ENCODE measurements around the gene SHC2.
"Not testable (repeated sequence)": the region's sequence is repeated elsewhere in the genome, so short reads cannot be mapped to it uniquely, and the experiment has no call there.

Gene SHC2

DNA sequence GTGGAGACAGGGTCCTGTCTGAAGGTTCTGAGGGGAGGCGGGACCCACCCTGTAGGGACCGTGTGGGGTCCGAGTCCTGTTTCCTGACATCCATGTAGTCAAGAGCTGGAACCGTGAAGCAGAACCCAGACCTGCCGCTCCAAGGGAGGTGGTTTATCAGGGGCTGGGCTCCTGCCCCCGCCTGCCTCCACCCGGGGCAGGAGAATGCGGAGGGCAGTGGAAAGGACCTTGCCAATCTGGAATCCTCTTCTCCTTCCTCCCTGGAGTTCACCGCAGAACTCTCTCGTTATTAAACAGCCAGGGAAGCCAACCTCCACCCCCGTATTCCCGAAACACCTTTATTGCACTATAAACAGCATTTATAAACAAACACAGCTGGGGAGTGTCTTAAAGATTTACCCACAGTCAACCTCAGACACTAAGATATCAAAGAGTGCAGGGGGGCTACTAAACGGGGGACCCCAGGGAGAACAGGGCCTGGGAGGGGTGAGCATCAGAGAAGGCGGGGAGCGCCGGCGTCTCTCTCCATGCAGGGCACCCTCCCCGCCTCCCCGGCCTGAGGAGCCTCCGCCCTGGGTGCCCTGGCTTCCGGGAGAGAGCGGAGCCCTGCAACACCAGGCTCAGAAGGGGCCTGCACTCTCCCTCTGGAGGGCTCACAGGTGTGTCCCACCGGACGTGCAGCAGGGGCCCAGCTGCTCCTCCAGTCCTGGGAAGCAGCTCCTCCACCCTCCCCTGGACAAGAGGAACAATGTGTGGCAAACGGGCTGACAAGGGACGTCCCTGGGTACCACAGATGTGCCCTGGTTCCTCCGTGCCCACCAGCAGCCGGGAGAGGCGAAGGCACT is 55.5 kb downstream of the SHC2 start:
- no peak for DNase-seq

DNA sequence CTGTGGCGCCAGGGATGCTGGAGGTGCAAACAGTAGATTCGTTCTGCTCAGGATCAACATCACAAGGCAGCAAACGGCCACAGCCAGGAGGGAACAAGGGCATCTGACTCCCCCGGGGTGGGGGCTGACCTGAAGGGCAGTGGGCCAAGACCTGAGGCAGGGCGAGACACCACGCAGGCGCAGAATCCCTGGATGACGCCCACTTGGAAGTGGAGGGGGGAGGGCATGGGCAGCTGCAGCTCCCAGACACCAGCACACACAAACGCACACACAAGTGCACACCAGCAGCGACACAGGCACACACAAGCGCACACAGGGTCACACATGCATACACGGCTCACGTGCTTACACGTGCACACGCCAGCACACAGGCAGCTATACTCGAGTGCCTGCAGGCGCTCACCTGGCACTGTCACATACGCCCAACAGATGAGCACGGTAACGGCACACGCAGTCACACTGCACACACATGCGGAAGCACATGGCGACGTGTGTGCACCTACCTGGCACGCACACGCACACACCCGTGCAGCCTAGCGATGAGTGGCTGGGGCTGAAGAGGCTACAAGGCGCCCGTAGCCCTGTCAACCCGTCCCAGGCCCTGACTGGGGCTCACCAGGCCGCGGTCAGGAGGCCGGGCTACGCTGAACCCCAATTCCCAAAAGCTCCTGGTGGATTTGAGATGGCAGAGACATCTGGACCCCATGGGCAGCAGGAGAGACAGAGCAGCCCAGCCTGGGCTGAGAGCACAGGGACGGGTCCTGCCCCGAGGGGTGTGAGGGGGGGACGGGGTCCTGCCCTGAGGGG is 57.4 kb downstream of the SHC2 start:
- no peak for DNase-seq

DNA sequence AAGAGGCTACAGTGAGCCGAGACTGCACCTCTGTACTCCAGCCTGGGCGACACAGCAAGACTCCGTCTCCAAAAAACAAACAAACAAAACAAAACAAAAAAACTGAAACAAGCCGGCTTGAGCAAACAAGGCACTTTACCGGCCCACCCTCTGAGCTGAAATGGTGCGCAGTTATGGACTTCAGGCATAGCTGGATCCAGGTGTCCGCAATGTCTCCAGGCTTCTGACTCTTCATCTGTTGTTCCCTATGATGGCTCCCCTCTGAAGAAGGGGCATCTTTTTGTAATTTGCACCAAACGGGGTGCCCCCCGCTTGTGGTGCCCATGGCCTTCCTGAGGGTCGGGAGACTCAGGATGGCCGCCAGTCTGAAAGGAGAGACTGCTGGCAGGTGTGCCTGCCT is 58.0 kb downstream of the SHC2 start:
- no peak for DNase-seq

DNA sequence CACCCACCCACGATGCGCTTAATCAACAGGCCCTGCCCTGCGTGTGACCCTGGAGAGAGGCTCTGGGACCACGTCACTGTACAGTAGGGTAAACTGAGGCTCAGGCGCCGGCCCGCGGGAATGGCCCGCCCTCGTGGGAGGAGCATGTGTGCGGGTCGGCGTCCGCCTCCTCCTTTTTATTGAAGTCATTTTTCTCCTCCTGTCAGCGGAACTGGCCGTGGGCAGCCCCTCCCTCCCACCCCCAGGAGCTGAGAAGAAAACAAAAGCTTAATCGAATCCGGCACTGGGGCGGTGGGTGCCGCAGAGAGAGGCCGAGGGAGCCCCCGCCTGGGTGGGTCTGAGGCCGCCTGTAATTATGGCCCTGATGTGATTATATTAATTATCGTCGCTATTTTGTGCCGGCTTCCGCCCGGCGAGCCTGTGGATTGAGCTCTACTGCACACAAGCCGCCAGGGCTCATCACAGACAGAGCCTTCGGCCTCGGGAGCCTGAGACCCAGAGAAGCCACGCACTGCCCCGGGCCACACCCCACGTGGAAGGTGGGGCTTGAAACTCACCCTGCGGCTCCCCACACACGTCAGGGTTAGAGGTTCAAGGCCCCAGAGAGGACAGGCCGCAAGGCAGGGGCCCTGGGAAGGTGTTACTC is 58.8 kb downstream of the SHC2 start:
- no peak for DNase-seq

DNA sequence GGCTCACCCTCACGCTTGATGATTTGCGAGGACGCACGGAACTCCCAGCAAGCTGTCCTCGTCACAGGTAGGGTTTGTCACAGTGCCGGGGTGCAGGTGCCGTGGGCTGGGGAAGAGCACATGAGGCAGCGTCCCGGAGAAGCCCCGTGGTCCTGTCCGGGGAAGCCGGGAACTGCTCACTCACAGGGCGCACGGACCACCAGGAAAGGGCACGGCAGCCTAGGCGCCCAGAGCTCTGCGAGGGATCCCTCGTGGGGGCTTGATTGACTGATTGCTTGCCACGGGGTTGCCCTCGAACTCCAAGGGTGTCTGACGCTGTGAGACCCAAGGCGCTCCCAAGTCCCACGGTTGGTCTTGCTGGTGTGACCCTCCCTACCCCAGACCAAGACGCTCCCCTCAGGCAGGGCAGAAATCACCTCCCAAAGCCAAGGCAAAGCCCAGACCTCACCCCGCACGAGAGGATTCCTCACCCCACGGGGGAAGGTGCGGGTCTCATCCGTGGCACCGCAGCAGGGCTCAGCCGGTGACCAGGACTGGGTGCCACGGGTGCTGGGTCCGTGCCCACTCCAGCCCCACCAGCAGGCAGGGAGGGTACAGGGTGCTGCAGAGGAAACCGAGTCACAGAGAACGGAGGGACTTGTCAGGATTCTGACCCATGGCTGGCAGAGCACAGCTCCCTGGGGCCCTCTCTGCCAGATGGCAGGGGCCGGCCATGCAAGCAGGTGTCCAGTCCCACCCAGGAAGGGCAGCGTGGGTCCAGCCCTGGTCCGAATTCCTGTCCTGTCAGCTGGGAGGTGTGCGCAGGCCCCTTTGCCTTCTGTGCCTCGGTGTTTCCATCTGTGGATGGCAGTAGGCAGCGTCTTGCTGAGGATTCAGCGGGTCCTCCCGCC is 59.6 kb downstream of the SHC2 start:
- no peak for DNase-seq

DNA sequence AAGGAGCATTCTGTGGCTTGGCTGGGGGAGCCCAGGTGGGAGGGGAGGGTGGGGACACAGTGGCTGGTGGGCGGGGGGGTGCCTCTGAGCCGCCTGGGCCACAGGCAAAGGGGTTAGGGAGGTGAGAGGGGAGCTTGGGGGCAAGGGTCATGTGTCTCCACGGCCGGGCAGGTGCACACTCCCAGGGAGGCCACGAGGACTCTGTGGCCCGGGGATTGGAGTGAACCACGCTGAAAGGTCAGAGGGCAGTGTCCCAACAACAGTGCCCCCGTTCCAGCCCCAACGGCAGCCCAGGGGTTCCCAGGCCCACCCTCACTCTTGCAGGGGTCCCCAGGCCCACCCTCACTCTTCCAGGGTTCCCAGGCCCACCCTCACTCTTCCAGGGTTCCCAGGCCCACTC is 61.5 kb downstream of the SHC2 start:
- no peak for DNase-seq

DNA sequence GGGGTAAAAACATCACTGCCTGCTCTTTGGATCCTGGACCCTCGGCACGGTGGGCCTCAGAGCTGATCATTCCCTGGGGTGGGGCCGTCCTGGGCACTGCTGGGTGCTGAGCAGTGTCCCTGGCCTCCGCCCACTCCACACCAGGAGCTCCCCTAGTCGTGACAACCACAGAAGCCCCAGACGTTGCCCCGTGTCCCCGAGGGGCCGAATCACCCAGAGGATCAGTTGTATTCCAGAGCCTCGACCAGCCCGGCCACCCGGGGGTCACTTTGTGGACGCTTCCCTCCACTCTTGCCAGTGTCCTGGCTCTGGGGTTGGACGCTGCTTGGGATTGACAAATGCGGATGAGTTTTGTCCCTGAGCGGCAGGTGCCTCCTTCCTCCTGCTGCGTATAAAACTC is 62.1 kb downstream of the SHC2 start:
- no peak for DNase-seq

DNA sequence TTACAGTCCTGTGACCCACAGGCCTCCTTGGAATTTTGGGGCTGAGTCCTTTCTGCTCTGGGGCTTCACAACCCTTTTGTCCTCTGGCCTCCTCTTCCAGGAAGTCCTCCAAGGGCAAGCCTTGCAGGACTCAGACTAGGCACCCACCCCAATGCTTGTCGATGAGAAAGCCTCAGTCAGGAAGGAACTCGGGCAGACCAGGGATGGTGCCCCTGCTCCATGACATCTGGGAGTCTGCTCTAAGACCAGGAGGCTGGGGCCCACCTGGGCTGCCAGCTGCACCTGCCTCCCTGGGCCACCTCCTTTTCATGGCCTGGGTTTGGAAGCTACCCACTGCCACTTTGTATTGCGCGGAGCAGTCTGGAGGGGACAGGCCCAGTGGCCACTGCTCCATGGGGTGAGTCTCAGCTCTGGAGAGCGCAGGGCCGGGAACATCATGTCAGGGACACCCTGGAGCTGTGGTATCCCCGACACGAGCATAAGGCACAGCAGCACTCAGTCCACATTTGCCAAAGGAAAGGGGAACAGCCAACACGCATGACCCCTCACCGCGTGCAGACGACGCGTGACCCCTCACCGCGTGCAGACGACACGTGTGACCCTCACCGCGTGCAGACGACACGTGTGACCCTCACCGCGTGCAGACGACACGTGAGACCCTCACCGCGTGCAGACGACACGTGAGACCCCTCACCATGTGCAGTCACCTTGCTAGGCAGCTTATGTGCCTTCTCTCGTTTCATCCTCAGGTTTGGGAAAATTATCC is 62.7 kb downstream of the SHC2 start:
- no peak for DNase-seq

DNA sequence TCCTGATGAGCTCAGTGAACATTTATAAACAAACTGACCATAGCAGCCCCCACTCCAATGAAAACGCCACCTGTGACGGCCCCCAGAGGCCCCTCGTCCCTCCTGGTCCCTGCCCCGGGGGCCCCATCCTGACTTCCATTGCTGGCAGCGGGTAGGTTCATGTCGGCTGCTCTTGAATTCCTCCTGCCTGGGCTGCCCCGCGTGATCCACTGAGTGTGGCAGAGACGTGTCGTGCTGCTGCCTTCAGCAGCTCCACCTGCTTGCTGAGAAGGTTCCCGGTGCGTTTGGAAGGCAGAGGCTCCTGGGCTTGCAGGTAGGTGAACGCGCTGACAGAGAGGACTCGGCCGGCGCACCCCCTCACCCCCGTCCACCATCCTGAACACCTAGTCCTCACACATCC is 63.5 kb downstream of the SHC2 start:
- no peak for DNase-seq

DNA sequence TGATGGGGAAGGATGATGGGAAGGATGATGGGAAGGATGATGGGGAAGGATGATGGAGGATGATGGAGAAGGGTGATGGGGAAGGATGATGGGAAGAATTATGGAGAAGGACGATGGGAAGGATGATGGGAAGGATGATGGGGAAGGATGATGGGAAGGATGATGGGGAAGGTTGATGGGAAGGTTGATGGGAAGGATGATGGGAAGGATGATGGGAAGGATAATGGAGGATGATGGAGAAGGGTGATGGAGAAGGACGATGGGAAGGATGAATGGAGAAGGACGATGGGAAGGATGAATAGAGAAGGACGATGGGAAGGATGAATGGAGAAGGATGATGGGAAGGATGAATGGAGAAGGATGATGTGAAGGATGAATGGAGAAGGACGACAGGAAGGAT is 65.4 kb downstream of the SHC2 start:
- no peak for DNase-seq

DNA sequence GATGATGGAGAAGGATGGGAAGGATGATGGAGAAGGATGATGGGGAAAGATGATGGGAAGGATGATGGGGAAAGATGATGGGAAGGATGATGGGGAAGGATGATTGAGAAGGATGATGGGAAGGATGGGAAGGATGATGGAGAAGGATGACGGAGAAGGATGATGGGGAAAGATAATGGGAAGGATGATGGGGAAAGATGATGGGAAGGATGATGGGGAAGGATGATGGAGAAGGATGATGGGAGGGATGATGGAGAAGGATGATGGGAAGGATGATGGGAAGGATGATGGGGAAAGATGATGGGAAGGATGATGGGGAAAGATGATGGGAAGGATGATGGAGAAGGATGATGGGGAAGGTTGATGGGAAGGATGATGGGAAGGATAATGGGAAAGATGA is 66.0 kb downstream of the SHC2 start:
- not testable (repeated sequence) for DNase-seq

DNA sequence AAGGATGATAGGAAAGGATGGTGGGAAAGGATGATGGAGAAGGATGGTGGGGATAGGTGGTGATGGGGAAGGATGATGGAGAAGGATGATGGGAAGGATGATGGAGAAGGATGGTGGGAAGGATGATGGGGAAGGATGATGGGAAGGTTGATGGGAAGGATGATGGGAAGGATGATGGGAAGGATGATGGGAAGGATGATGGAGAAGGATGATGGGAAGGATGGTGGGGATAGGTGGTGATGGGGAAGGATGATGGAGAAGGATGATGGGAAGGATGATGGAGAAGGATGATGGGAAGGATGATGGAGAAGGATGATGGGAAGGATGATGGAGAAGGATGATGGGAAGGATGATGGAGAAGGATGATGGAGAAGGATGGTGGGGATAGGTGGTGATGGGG is 67.3 kb downstream of the SHC2 start:
- DNase-seq, result not testable (repeated sequence)

DNA sequence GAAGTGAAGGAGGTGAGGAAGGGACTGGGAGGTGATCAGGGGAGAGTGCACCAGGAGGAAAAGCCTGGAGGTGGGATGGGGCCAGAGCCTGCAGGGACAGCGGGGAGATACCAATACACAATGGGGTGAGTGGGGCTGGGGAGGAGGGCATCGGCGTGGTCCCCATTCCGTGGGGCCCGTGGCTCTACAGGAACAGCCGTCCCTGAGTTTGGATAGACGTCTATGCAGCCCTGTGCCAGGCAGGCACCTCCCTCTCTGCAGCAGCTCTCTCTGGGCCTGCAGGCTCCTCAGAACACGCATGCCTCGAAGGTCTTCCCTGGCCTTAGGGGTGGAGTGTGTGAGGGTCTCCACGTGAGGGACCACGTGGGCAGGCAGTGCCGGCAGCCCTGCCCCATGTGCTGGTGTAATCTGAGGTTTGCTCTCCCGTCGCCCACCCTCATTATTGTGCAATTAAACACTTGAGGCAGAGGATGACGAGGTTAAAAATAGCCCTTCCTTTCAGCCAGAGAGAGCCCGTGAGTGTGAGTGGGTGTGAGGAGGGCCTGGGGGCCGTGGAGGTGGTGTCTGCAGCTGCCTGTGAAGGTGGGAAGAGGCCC is 68.4 kb downstream of the SHC2 start:
- DNase-seq, result no peak

DNA sequence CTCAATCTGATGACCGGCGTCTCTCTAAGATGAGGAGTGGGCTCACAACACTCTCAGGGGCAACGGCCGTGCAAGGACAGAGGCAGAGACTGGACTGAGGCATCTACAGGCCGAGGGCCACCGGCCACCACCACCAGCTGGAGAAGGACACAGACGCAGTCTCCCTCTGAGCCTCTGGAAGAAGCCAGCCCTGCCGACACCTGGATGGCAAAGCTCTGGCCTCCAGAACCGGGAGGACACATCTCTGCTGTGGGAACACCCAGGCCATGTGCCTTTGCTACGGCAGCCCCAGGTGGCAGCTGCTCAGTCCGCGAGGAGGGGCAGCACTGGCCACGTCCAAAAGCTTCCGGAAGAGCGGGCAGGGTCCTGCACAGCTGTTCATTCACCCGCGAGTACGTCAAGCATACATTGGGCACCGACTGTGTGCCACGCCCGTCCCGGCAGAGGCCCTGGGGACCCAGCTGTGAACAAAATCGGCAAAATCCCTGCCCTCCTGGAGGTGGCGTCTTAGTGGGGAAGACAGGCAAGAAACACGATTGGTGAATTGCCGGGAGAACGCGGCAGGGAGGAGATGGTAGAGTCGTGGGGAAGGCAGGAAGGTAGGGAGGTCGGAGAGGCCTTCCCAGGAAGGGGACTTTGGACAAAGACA is 69.0 kb downstream of the SHC2 start:
- DNase-seq, result no peak

DNA sequence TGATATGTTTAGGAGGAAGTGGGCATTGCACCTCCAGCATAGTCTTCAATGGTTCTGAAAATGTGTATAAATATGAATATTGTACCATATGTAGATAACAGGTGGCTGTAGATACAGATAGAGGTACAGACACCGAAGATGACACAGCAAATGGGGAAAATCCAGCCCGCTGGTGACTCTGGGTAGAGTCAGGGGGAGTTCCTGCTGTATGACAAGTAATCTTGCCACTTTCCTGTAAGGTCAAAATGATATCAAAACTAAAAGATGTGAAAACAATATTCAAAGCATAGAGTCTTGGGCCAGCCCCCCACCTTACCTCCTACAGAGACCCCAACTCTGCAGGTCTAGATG is 69.7 kb downstream of the SHC2 start:
- no peak for DNase-seq

DNA sequence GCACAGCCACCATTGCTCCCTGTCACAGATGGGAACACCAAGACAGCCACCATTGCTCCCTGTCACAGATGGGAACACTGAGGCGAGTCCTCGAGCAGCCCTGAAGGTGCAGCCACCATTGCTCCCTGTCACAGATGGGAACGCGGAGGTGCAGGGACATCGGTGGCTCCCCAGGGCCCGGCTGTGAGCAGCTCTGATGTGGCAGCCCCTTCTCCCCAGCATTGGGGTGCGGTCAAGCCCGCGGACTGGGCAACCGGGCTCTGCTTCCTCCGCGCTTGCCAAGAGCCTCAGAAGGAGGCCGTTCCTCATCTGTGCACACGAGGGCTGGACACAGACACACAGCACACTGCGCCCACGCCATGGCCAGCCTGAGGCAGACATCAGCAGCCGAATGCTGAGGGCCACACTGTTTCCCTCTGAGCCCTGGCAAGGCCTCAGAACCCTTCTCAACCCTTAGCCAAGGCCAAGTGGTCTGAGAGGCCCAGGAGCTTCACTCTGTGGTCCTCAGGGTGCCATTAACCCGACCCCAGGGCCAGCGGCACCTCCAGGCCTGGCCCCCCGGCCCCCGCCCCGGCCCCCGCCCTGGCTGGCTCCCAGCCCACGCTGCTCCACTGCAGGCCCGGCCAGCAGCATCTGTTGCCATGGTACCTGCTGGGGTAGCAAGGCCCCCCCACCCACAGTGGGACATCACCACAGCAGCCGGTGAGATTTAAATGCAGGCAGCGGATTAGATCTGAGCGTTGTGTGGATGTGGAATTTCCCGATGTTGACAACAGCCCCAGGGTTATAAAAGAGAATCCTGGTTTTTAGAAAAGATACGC is 70.2 kb downstream of the SHC2 start:
- DNase-seq, result no peak

DNA sequence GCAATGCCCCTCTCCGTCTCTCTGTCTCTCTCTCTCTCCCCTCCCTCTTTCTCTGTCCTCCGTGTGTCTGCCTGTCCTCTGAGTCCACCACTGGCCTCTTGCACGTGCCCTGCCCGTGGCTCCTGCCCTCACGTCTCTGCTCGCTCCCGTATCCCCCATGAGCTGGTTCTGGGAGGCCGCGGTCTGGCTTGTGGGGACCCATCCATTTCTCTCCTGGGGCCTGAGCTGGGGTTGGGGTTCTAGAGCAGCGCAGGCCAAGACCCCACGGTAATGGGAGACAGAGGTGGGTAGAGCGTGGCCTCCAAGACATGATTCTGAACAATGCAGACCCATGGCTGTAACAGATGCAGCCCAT is 70.9 kb downstream of the SHC2 start:
- no peak for DNase-seq

DNA sequence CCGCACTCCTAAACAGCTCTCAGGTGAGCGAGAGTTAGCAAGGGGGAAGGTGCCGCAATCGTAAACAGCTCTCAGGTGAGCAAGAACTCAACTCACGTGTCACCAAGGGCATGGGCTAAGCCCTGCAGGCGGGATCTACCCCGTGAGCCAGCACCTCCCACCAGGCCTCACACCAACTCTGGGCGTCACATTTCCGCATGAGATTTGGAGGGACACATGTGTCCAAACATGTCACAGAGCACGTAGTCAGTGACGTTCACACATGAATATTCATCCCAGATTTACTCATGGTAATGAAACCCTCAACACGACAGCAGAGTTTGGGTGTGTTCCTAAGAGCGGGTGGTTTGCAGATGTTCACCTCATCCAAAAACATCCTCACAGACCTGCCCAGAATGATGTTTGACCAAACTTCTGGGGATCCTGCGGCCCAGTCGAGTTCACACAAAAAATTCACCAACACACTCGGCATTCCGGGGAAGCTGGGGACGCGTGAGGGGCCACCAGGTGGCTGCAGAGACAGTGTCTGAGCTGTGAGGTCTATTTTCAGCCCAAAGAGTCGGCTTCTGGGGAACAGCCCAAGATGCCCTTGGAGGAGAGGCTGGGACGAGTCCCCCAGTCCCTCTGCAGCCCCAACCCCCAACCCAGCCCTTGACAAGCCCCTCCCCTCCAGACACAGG is 71.4 kb downstream of the SHC2 start:
- DNase-seq, result no peak

DNA sequence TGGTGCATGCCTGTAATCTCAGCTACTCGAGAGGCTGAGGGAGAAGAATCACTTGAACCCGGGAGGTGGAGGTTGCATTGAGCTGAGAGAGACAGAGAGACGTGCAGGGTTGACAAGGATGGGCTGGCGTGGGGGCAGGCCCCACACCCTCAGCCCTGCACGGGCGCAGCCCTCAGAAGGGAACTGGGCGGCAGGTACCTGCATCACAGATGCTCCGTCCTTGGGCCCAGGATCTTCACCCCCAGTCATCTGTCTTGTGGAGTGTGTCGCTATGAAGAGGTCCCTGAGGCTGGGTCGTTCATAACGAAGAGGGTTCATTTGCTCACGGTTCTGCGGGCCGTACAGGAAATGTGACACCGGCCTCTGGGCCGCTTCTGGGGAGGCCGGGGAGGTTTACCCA is 72.1 kb downstream of the SHC2 start:
- no peak for DNase-seq

DNA sequence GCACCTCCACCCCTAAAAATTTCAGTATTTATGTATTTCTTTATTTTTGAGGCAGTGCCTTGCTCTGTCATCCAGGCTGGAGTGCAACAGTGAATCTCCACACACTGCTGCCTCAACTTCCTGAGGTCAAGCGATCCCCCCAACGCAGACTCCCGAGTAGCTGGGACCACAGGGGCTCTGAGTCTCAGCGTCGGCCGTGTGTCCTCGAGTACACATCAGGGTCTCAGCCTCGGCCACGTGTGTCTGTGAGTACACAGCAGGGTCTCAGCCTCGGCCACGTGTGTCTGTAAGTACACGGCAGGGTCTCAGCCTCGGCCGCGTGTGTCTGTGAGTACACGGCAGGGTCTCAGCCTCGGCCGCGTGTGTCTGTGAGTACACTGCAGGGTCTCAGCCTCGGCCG is 73.1 kb downstream of the SHC2 start:
- no peak for DNase-seq

Measured in stimulated activated CD4-positive, alpha-beta T cell treated with anti-CD3 and anti-CD28 coated beads, Interleukin-12 subunit alpha, Interleukin-12 subunit beta, amount 100 ng/mL, for 4 hours (primary cell).